ENCODE results near the gene TRIM14.

The TRIM14 gene

GRCh38 chr9:98024702-98025101 lies 94.3 kb downstream of the TRIM14 start:
- no peak overlapping the region for H2AFZ ChIP-seq (ENCODE audit: low read length)
- no peaks in the 10 kb centered on the region for H3F3A ChIP-seq (ENCODE audit: low read depth)
- no peaks in the 10 kb centered on the region for H3K79me2 ChIP-seq (ENCODE audit: insufficient read depth, low read length)
- H3K9me2 ChIP-seq (replicated peaks; ENCODE audit: low read depth, low read length), result no peaks in the 10 kb centered on the region
- no peaks in the 10 kb centered on the region for H3K4me1 ChIP-seq (ENCODE audit: insufficient read depth, low read length, poor library complexity, severe bottlenecking)
- TF ChIP-seq, protein P1, sequence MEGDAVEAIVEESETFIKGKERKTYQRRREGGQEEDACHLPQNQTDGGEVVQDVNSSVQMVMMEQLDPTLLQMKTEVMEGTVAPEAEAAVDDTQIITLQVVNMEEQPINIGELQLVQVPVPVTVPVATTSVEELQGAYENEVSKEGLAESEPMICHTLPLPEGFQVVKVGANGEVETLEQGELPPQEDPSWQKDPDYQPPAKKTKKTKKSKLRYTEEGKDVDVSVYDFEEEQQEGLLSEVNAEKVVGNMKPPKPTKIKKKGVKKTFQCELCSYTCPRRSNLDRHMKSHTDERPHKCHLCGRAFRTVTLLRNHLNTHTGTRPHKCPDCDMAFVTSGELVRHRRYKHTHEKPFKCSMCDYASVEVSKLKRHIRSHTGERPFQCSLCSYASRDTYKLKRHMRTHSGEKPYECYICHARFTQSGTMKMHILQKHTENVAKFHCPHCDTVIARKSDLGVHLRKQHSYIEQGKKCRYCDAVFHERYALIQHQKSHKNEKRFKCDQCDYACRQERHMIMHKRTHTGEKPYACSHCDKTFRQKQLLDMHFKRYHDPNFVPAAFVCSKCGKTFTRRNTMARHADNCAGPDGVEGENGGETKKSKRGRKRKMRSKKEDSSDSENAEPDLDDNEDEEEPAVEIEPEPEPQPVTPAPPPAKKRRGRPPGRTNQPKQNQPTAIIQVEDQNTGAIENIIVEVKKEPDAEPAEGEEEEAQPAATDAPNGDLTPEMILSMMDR (conservative IDR thresholded peaks at IDR 0.05; ENCODE audit: low read length), result no peak
- no peak for TF ChIP-seq EZH2phosphoT487 (IDR thresholded peaks at IDR 0.05; ENCODE audit: borderline replicate concordance)
- H3K9ac ChIP-seq (ENCODE audit: low read depth, low read length, poor library complexity, severe bottlenecking), result no peak overlapping the region
- peaks cover 12% of the 10 kb centered on the region; the same call in 1 of the 2 replicates for H3K36me3 ChIP-seq (ENCODE audit: insufficient read depth, low read length)
- H4K20me1 ChIP-seq (ENCODE audit: insufficient read depth, low read length, poor library complexity, severe bottlenecking), result no peaks in the 10 kb centered on the region
- no peaks in the 10 kb centered on the region for H3K27me3 ChIP-seq (ENCODE audit: insufficient read depth, low read length, poor library complexity, severe bottlenecking)
- no peak overlapping the region for H3K4me2 ChIP-seq (ENCODE audit: low read depth, low read length, poor library complexity, severe bottlenecking)
- H3K9me3 ChIP-seq (ENCODE audit: insufficient read depth, low read depth, low read length), result no peaks in the 10 kb centered on the region
- no peak overlapping the region for H3K4me3 ChIP-seq (ENCODE audit: low read length, poor library complexity, severe bottlenecking)

- Histone ChIP-seq H3K9me2 (replicated peaks; ENCODE audit: low read depth, low read length) (no peaks in the 10 kb centered on the region), H3K27me3 (ENCODE audit: insufficient read depth, low read length, poor library complexity, severe bottlenecking) (no peaks in the 10 kb centered on the region), H3K9ac (ENCODE audit: low read depth, low read length, poor library complexity, severe bottlenecking) (no peak overlapping the region), H3K4me1 (ENCODE audit: insufficient read depth, low read length, poor library complexity, severe bottlenecking) (no peaks in the 10 kb centered on the region), H3K4me3 (ENCODE audit: low read length, poor library complexity, severe bottlenecking) (no peak overlapping the region), H3K36me3 (ENCODE audit: insufficient read depth, low read length) (peaks cover 34% of the 10 kb centered on the region; the same call in 1 of the 2 replicates), H3F3A (ENCODE audit: low read depth) (no peaks in the 10 kb centered on the region; the same call in 1 of the 2 replicates), H3K4me2 (ENCODE audit: low read depth, low read length, poor library complexity, severe bottlenecking) (no peak overlapping the region), H2AFZ (ENCODE audit: low read length) (no peak overlapping the region), H3K79me2 (ENCODE audit: insufficient read depth, low read length) (no peaks in the 10 kb centered on the region), H4K20me1 (ENCODE audit: insufficient read depth, low read length, poor library complexity, severe bottlenecking) (no peaks in the 10 kb centered on the region), H3K9me3 (ENCODE audit: insufficient read depth, low read depth, low read length) (no peaks in the 10 kb centered on the region)
- TF ChIP-seq EZH2phosphoT487 (IDR thresholded peaks at IDR 0.05; ENCODE audit: borderline replicate concordance), result no peak
- TF ChIP-seq, protein P1 (conservative IDR thresholded peaks at IDR 0.05; ENCODE audit: low read length), result no peak
These were observed 96.6 kb downstream of the TRIM14 start for GRCh38 chr9:98022447-98022846.

DNA sequence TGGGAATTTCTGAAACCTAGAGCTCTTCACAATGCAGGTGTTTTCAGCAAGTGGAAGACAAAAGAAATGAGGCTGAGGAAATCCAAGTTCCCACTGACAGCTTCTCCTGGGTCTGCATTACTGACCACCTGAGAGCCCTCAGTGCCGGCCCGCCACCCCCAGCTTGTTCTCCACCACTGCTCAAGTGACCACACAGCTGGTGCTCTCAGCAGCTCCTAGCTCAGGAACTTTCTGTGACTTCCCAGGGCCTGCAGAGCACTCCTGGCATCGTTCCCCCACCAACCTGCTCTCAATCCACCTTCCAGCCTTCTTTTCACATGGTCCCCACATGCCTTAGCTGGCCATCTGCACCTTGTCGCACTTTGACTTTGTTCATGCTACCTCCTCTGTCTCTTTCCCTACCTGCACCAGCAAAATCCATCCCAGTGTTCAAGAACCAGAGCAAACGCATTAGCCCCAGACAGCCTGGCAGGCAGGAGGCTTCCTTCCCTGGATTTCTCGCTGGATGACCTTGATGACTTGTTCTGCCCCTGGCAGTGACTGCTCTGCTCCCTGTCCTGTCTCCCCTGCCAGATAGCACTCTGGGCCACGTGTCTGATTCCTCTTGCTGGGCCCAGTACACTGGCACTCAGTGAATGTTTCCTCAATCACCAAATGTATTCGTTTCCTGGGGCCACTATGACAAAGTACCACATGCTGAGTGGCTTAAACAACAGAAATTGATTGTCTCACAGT lies 97.5 kb downstream of the TRIM14 start:
- H3K4me1 ChIP-seq (ENCODE audit: insufficient read depth, low read length, poor library complexity, severe bottlenecking), result no peaks in the 10 kb centered on the region
- H3K9ac ChIP-seq (ENCODE audit: low read depth, low read length, poor library complexity, severe bottlenecking), result no peak overlapping the region
- no peaks in the 10 kb centered on the region for H3K79me2 ChIP-seq (ENCODE audit: insufficient read depth, low read length)
- no peak overlapping the region for H2AFZ ChIP-seq (ENCODE audit: low read length)
- no peak overlapping the region for H3K4me3 ChIP-seq (ENCODE audit: low read length, poor library complexity, severe bottlenecking)
- TF ChIP-seq EZH2phosphoT487 (IDR thresholded peaks at IDR 0.05; ENCODE audit: borderline replicate concordance), result no peak
- TF ChIP-seq, protein P1 (conservative IDR thresholded peaks at IDR 0.05; ENCODE audit: low read length), result no peak
- no peaks in the 10 kb centered on the region for H4K20me1 ChIP-seq (ENCODE audit: insufficient read depth, low read length, poor library complexity, severe bottlenecking)
- H3K4me2 ChIP-seq (ENCODE audit: low read depth, low read length, poor library complexity, severe bottlenecking), result no peak overlapping the region
- no peaks in the 10 kb centered on the region for H3K9me3 ChIP-seq (ENCODE audit: insufficient read depth, low read depth, low read length)
- H3F3A ChIP-seq (ENCODE audit: low read depth), result no peaks in the 10 kb centered on the region; the same call in 1 of the 2 replicates
- H3K9me2 ChIP-seq (replicated peaks; ENCODE audit: low read depth, low read length), result no peaks in the 10 kb centered on the region
- peaks cover 44% of the 10 kb centered on the region; the same call in 1 of the 2 replicates for H3K36me3 ChIP-seq (ENCODE audit: insufficient read depth, low read length)
- no peaks in the 10 kb centered on the region for H3K27me3 ChIP-seq (ENCODE audit: insufficient read depth, low read length, poor library complexity, severe bottlenecking)
